ENCODE data around the gene ANKRD27.
"Not testable (repeated sequence)": the region's sequence is repeated elsewhere in the genome, so short reads cannot be mapped to it uniquely, and the experiment has no call there.

Gene ANKRD27

GRCh38 chr19:32688311-32688710 is 13.3 kb upstream of the ANKRD27 start:
- DNase-seq = no peak

- no peak for DNase-seq
These were observed 12.7 kb upstream of the ANKRD27 start for GRCh38 chr19:32687681-32688080.

- no peak for DNase-seq
These were observed 12.0 kb upstream of the ANKRD27 start for GRCh38 chr19:32686847-32687475.

GRCh38 chr19:32682317-32682716 is 7.3 kb upstream of the ANKRD27 start:
- DNase-seq = no peak

GRCh38 chr19:32680986-32681385 is 6.0 kb upstream of the ANKRD27 start:
- DNase-seq = no peak

- DNase-seq = no peak
These were observed 2.7 kb upstream of the ANKRD27 start for GRCh38 chr19:32677657-32678056.

GRCh38 chr19:32676895-32677359 is 1.9 kb upstream of the ANKRD27 start:
- no peak for DNase-seq

- DNase-seq = no peak
These were observed 1.4 kb upstream of the ANKRD27 start for GRCh38 chr19:32676186-32676894.

GRCh38 chr19:32675720-32676185 is 773 bp upstream of the ANKRD27 start, which contains the start of gene RGS9BP:
RGS9BP (plus strand) TSS chr19:32675848; CDS start chr19:32676264, 416 bp downstream.
- peak; percentile 11 for DNase-seq

- DNase-seq = no peak
These were observed 638 bp downstream of the ANKRD27 start for GRCh38 chr19:32674153-32674930.

- DNase-seq = no peak
These were observed 1.4 kb downstream of the ANKRD27 start for GRCh38 chr19:32673573-32673972.

GRCh38 chr19:32672841-32673240 is 2.1 kb downstream of the ANKRD27 start:
- no peak for DNase-seq

- no peak for DNase-seq
These were observed 2.9 kb downstream of the ANKRD27 start for GRCh38 chr19:32671883-32672593.

GRCh38 chr19:32669310-32669709 is 5.7 kb downstream of the ANKRD27 start:
- DNase-seq = no peak

GRCh38 chr19:32666084-32666483 is 8.9 kb downstream of the ANKRD27 start:
- DNase-seq = no peak

GRCh38 chr19:32662186-32662585 is 12.8 kb downstream of the ANKRD27 start:
- DNase-seq = no peak

GRCh38 chr19:32661318-32661717 is 13.7 kb downstream of the ANKRD27 start:
- no peak for DNase-seq

- no peak for DNase-seq
These were observed 16.5 kb downstream of the ANKRD27 start for GRCh38 chr19:32658527-32658926.

- no peak for DNase-seq
These were observed 16.9 kb downstream of the ANKRD27 start for GRCh38 chr19:32658075-32658474.

- not testable (repeated sequence) for DNase-seq
These were observed 18.6 kb downstream of the ANKRD27 start for GRCh38 chr19:32656379-32656778.

GRCh38 chr19:32653599-32653915 is 21.4 kb downstream of the ANKRD27 start:
- no peak for DNase-seq

- no peak for DNase-seq
These were observed 21.9 kb downstream of the ANKRD27 start for GRCh38 chr19:32652894-32653598.
